Femur (tissue), 1 donor: ENCODE results near the gene VRK2.
A peak's percentile ranks its signal among the peaks of the same experiment; 100 is the strongest.

ENCODE experiments used
- DNase-seq: peaks from one replicate; pipeline ENCODE4 v3.0.0-alpha.2; 2017

VRK2 gene

GRCh38 chr2:58046585-58047372, at the start of gene VRK2:
TSS of gene VRK2 (plus strand) at chr2:58046806. CDS start at chr2:58048832, 2,026 bp downstream.
- DNase-seq, result peak; percentile 92

GRCh38 chr2:58006256-58006951, 40.2 kb upstream of the VRK2 start:
- no peak for DNase-seq

- DNase-seq, result no peak
Observed at GRCh38 chr2:58006952-58007284, 39.7 kb upstream of the VRK2 start.

GRCh38 chr2:58010599-58010998, 36.0 kb upstream of the VRK2 start:
- DNase-seq, result no peak

- DNase-seq, result no peak
Observed at GRCh38 chr2:58019229-58019628, 27.4 kb upstream of the VRK2 start.

GRCh38 chr2:58025150-58025933, 21.3 kb upstream of the VRK2 start:
- DNase-seq, result no peak

- no peak for DNase-seq
Observed at GRCh38 chr2:58027029-58027428, 19.6 kb upstream of the VRK2 start.

- DNase-seq, result no peak
Observed at GRCh38 chr2:58030771-58031170, 15.8 kb upstream of the VRK2 start.

GRCh38 chr2:58032016-58032763, 14.4 kb upstream of the VRK2 start:
- no peak for DNase-seq

GRCh38 chr2:58032764-58033080, 13.9 kb upstream of the VRK2 start:
- DNase-seq, result no peak

- DNase-seq, result no peak
Observed at GRCh38 chr2:58033530-58033929, 13.1 kb upstream of the VRK2 start.

- DNase-seq, result no peak
Observed at GRCh38 chr2:58035352-58035751, 11.3 kb upstream of the VRK2 start.

- DNase-seq, result no peak
Observed at GRCh38 chr2:58039170-58039611, 7.4 kb upstream of the VRK2 start.

- DNase-seq, result no peak
Observed at GRCh38 chr2:58042486-58042970, 4.1 kb upstream of the VRK2 start.

- no peak for DNase-seq
Observed at GRCh38 chr2:58044145-58044544, 2.5 kb upstream of the VRK2 start.

GRCh38 chr2:58045580-58046334, 849 bp upstream of the VRK2 start:
- no peak for DNase-seq

- no peak for DNase-seq
Observed at GRCh38 chr2:58046335-58046584, 346 bp upstream of the VRK2 start.

GRCh38 chr2:58047373-58047935, 848 bp downstream of the VRK2 start:
- DNase-seq, result no peak

GRCh38 chr2:58047961-58048360, 1.4 kb downstream of the VRK2 start:
- DNase-seq, result no peak

- DNase-seq, result no peak
Observed at GRCh38 chr2:58051445-58051844, 4.8 kb downstream of the VRK2 start.

- DNase-seq, result no peak
Observed at GRCh38 chr2:58052978-58053377, 6.4 kb downstream of the VRK2 start.

GRCh38 chr2:58054264-58054663, 7.7 kb downstream of the VRK2 start:
- no peak for DNase-seq
